ENCODE data around the gene C1orf50. TPM values are rescaled to one million over a fixed set of nuclear protein-coding genes. Genes with fewer than 3 reads are reported as not detected.
"Not testable (repeated sequence)": the region's sequence is repeated elsewhere in the genome, so short reads cannot be mapped to it uniquely, and the experiment has no call there.

Gene C1orf50
- 14.0 TPM for polyA plus RNA-seq (2013, experiment 1 of 2)
- polyA plus RNA-seq (2013, experiment 2 of 2): 12.8 TPM

GRCh38 chr1:42766741-42767509 lies at the start of gene C1orf50, which contains the start of gene P3H1:
C1orf50 (plus strand) TSS chr1:42767249; CDS start chr1:42767312, 63 bp downstream.
P3H1 (minus strand) TSS chr1:42767028; CDS start chr1:42766971, 57 bp downstream.
- Histone ChIP-seq H3K36me3 (ENCODE audit: control insufficient read depth, insufficient read depth, low read length) (peaks cover 37% of the 10 kb centered on the region), H3K9me3 (ENCODE audit: control insufficient read depth, low read length) (no peaks in the 10 kb centered on the region), H3K4me3 (ENCODE audit: extremely low read depth, insufficient read depth, low read length, poor library complexity, severe bottlenecking) (peak within 1 kb of the TSS; percentile 98), H3K4me1 (ENCODE audit: control insufficient read depth, insufficient read depth, low read length, poor library complexity, severe bottlenecking) (peaks cover 8% of the 10 kb centered on the region), H3K27ac (ENCODE audit: low read depth, low read length, severe bottlenecking) (peak within 1 kb of the TSS; percentile 92)
- 0% methylated on average over 51 to 59 of the region's 82 CpGs for WGBS, 2 experiments (ENCODE audit: insufficient coverage in 2 of 2)

GRCh38 chr1:42720868-42721267 lies 46.2 kb upstream of the C1orf50 start:
- no peak overlapping the region for H3K4me3 ChIP-seq (ENCODE audit: extremely low read depth, insufficient read depth, low read length, poor library complexity, severe bottlenecking)
- H3K36me3 ChIP-seq (ENCODE audit: control insufficient read depth, insufficient read depth, low read length): peaks cover 10% of the 10 kb centered on the region
- no peaks in the 10 kb centered on the region for H3K9me3 ChIP-seq (ENCODE audit: control insufficient read depth, low read length)
- no peaks in the 10 kb centered on the region for H3K4me1 ChIP-seq (ENCODE audit: control insufficient read depth, insufficient read depth, low read length, poor library complexity, severe bottlenecking)
- no peak overlapping the region for H3K27ac ChIP-seq (ENCODE audit: low read depth, low read length, severe bottlenecking)
- 100% methylated on average over 1 of the region's 1 CpG; no CpG with 5 or more reads in 1 of the 2 experiments for WGBS, 2 experiments (ENCODE audit: insufficient coverage in 2 of 2)

- Histone ChIP-seq H3K4me3 (ENCODE audit: extremely low read depth, insufficient read depth, low read length, poor library complexity, severe bottlenecking) (no peak overlapping the region), H3K36me3 (ENCODE audit: control insufficient read depth, insufficient read depth, low read length) (no peaks in the 10 kb centered on the region), H3K27ac (ENCODE audit: low read depth, low read length, severe bottlenecking) (no peak overlapping the region), H3K9me3 (ENCODE audit: control insufficient read depth, low read length) (no peaks in the 10 kb centered on the region), H3K4me1 (ENCODE audit: control insufficient read depth, insufficient read depth, low read length, poor library complexity, severe bottlenecking) (no peaks in the 10 kb centered on the region)
- WGBS, 2 experiments (ENCODE audit: insufficient coverage in 2 of 2): 100% methylated on average over 1 of the region's 3 CpGs; no CpG with 5 or more reads in 1 of the 2 experiments
Measured at GRCh38 chr1:42721926-42722325, 45.1 kb upstream of the C1orf50 start.

- not testable (repeated sequence) for H3K4me1 ChIP-seq (ENCODE audit: control insufficient read depth, insufficient read depth, low read length, poor library complexity, severe bottlenecking); H3K36me3 ChIP-seq (ENCODE audit: control insufficient read depth, insufficient read depth, low read length)
- 80% methylated on average over 1 of the region's 2 CpGs; no CpG with 5 or more reads in 1 of the 2 experiments for WGBS, 2 experiments (ENCODE audit: insufficient coverage in 2 of 2)
Measured at GRCh38 chr1:42722403-42722802, 44.6 kb upstream of the C1orf50 start.

DNA sequence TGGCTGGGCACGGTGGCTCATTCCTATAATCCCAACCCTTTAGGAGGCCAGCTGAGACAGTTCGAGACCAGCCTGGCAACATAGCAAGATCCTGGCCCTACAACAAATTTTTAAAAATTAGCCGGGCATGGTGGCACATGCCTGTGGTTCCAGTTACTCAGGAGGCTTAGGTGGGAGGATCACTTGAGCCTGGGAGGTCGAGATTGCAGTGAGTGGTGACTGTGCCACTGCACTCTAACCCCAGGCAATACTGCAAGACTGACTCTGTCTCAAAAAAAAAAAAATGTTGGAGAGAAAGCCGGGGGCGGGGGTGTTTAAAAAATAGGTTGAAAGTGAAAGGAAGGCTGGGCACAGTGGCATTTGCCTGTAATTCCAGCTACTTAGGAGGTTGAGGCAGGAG lies 43.5 kb upstream of the C1orf50 start:
- Histone ChIP-seq H3K9me3 (ENCODE audit: control insufficient read depth, low read length) (no peaks in the 10 kb centered on the region), H3K4me1 (ENCODE audit: control insufficient read depth, insufficient read depth, low read length, poor library complexity, severe bottlenecking) (no peaks in the 10 kb centered on the region), H3K27ac (ENCODE audit: low read depth, low read length, severe bottlenecking) (no peak overlapping the region), H3K4me3 (ENCODE audit: extremely low read depth, insufficient read depth, low read length, poor library complexity, severe bottlenecking) (no peak overlapping the region), H3K36me3 (ENCODE audit: control insufficient read depth, insufficient read depth, low read length) (no peaks in the 10 kb centered on the region)
- 96 to 100% methylated on average over 2 to 6 of the region's 6 CpGs for WGBS, 2 experiments (ENCODE audit: insufficient coverage in 2 of 2)

More at GRCh38 chr1:42722403-42722802, 44.6 kb upstream of the C1orf50 start:
- not testable (repeated sequence) for H3K4me3 ChIP-seq (ENCODE audit: extremely low read depth, insufficient read depth, low read length, poor library complexity, severe bottlenecking); H3K27ac ChIP-seq (ENCODE audit: low read depth, low read length, severe bottlenecking); H3K9me3 ChIP-seq (ENCODE audit: control insufficient read depth, low read length)

- H3K9me3 ChIP-seq (ENCODE audit: control insufficient read depth, low read length); H3K4me3 ChIP-seq (ENCODE audit: extremely low read depth, insufficient read depth, low read length, poor library complexity, severe bottlenecking); H3K36me3 ChIP-seq (ENCODE audit: control insufficient read depth, insufficient read depth, low read length); H3K4me1 ChIP-seq (ENCODE audit: control insufficient read depth, insufficient read depth, low read length, poor library complexity, severe bottlenecking); H3K27ac ChIP-seq (ENCODE audit: low read depth, low read length, severe bottlenecking): not testable (repeated sequence)
- WGBS, 2 experiments (ENCODE audit: insufficient coverage in 2 of 2): 100% methylated on average over 1 of the region's 4 CpGs; no CpG with 5 or more reads in 1 of the 2 experiments
Measured at GRCh38 chr1:42725820-42726219, 41.2 kb upstream of the C1orf50 start.

DNA sequence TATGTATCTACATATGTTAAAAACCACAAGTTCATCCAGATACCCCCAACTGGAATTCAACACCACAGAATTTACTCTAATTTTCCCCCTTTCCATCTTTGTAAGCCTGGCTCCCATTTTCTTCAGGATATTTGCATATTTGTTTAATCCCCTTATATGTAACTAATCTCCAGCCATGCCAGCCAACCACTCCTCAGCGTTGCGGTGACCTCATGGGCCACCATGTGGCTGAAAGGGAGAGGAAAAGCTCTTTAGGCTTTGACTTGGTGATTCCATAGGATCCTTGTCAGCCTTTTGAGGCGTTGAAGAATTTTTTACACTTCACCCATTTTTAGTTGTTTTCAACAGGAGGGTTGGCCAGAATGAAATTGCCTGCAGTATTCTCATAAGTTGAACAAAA lies 37.0 kb upstream of the C1orf50 start:
- Histone ChIP-seq H3K4me3 (ENCODE audit: extremely low read depth, insufficient read depth, low read length, poor library complexity, severe bottlenecking) (no peak overlapping the region), H3K36me3 (ENCODE audit: control insufficient read depth, insufficient read depth, low read length) (no peaks in the 10 kb centered on the region), H3K27ac (ENCODE audit: low read depth, low read length, severe bottlenecking) (no peak overlapping the region), H3K9me3 (ENCODE audit: control insufficient read depth, low read length) (no peaks in the 10 kb centered on the region), H3K4me1 (ENCODE audit: control insufficient read depth, insufficient read depth, low read length, poor library complexity, severe bottlenecking) (no peaks in the 10 kb centered on the region)
- no CpG with 5 or more reads among the region's 3 CpGs for whole genome bisulfite sequencing, 2 experiments (ENCODE audit: insufficient coverage in 2 of 2)

DNA sequence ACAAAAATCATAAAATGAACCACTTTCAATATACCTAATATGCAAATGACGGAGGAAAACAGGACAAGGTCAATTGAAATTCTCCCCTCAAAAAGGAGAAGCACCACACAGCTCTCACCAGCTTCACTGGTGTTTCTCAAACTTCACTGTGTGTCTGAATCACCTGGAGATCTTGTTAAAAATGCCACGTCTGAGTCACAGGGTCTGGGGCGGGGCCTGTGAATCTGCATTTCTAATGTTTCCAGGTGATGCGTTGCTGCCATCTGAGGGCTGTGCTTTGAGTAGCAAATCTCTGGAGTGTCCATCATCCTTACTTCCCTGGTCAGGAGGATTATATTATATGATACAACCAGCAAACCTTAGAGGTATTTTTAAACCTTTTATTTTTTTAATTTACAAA lies 36.1 kb upstream of the C1orf50 start:
- no peak overlapping the region for H3K4me3 ChIP-seq (ENCODE audit: extremely low read depth, insufficient read depth, low read length, poor library complexity, severe bottlenecking)
- WGBS, 2 experiments (ENCODE audit: insufficient coverage in 2 of 2): 33 to 100% methylated on average over 1 of the region's 4 CpGs

DNA sequence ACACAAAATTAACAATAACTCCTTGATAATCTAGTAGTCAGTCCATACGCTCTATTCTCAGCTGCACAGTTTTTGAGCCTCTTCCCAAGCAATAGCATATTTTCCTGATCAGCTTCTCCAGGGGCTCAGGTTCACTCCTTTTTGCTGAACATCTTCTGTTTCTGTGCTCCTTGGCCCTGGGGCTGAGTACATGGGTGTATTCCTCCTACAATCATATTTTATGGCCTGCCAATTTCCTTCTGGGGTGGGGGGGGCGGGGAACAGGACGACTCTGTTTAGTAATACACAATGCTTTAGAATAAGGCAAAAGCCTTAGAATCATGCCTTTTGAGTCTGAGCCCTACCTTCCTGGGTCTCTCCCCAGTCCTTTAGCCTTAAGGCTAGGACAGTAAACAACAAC lies 35.5 kb upstream of the C1orf50 start:
- no peak overlapping the region for H3K4me3 ChIP-seq (ENCODE audit: extremely low read depth, insufficient read depth, low read length, poor library complexity, severe bottlenecking)
- no peaks in the 10 kb centered on the region for H3K9me3 ChIP-seq (ENCODE audit: control insufficient read depth, low read length)
- no peak overlapping the region for H3K27ac ChIP-seq (ENCODE audit: low read depth, low read length, severe bottlenecking)
- peaks cover 2% of the 10 kb centered on the region for H3K4me1 ChIP-seq (ENCODE audit: control insufficient read depth, insufficient read depth, low read length, poor library complexity, severe bottlenecking)
- WGBS, 2 experiments (ENCODE audit: insufficient coverage in 2 of 2): 92 to 100% methylated on average over 1 of the region's 3 CpGs
- no peaks in the 10 kb centered on the region for H3K36me3 ChIP-seq (ENCODE audit: control insufficient read depth, insufficient read depth, low read length)

More for the DNA sequence above, 36.1 kb upstream of the C1orf50 start:
- H3K27ac ChIP-seq (ENCODE audit: low read depth, low read length, severe bottlenecking): no peak overlapping the region
- H3K9me3 ChIP-seq (ENCODE audit: control insufficient read depth, low read length): no peaks in the 10 kb centered on the region
- no peaks in the 10 kb centered on the region for H3K36me3 ChIP-seq (ENCODE audit: control insufficient read depth, insufficient read depth, low read length)
- H3K4me1 ChIP-seq (ENCODE audit: control insufficient read depth, insufficient read depth, low read length, poor library complexity, severe bottlenecking): peaks cover 2% of the 10 kb centered on the region

- 89 to 96% methylated on average over 6 to 7 of the region's 10 CpGs for WGBS, 2 experiments (ENCODE audit: insufficient coverage in 2 of 2)
- Histone ChIP-seq H3K4me3 (ENCODE audit: extremely low read depth, insufficient read depth, low read length, poor library complexity, severe bottlenecking) (no peak overlapping the region), H3K4me1 (ENCODE audit: control insufficient read depth, insufficient read depth, low read length, poor library complexity, severe bottlenecking) (peaks cover 2% of the 10 kb centered on the region), H3K9me3 (ENCODE audit: control insufficient read depth, low read length) (no peaks in the 10 kb centered on the region), H3K27ac (ENCODE audit: low read depth, low read length, severe bottlenecking) (no peak overlapping the region), H3K36me3 (ENCODE audit: control insufficient read depth, insufficient read depth, low read length) (no peaks in the 10 kb centered on the region)
Measured at GRCh38 chr1:42732126-42732680, 34.8 kb upstream of the C1orf50 start.
